Measurements from ENCODE around the gene UBQLN4. TPM values are rescaled to one million over a fixed set of nuclear protein-coding genes. Genes with fewer than 3 reads are reported as not detected.
"Not testable (repeated sequence)": the region's sequence is repeated elsewhere in the genome, so short reads cannot be mapped to it uniquely, and the experiment has no call there.

UBQLN4 gene
- total RNA-seq, 1 donor from 2014 or later, result 36.4 TPM

DNA sequence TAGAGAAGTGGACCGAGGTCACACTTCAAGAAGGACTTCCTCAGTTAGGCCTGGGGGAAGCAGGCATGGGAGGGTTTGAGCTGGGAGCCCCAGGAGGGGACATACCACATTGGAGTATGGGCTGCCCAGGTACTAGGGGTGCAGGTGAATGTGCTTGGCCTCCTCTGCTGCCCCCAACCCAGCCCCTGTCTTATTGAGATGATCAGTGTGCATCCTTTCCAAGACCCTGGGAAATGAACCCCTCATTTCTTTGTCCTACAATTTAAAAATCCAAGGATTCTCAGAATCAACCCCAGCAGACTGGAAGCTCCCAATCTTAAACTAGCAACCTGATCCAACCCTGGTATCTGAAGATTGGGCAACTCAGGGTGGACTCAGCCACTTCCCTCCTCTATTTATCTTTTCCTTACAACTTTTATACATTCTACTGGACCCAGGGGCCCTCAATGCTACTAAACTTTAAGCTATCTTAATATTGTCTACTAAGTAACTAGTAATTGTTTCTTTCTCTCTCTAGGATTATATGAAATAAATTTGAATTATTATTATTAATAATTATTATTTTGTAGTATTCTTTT lies 19.6 kb upstream of the UBQLN4 start:
- TF ChIP-seq, protein P1, sequence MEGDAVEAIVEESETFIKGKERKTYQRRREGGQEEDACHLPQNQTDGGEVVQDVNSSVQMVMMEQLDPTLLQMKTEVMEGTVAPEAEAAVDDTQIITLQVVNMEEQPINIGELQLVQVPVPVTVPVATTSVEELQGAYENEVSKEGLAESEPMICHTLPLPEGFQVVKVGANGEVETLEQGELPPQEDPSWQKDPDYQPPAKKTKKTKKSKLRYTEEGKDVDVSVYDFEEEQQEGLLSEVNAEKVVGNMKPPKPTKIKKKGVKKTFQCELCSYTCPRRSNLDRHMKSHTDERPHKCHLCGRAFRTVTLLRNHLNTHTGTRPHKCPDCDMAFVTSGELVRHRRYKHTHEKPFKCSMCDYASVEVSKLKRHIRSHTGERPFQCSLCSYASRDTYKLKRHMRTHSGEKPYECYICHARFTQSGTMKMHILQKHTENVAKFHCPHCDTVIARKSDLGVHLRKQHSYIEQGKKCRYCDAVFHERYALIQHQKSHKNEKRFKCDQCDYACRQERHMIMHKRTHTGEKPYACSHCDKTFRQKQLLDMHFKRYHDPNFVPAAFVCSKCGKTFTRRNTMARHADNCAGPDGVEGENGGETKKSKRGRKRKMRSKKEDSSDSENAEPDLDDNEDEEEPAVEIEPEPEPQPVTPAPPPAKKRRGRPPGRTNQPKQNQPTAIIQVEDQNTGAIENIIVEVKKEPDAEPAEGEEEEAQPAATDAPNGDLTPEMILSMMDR (IDR thresholded peaks at IDR 0.05), result no peak
- Mint-ChIP-seq H3K9me3 (ENCODE audit: unreplicated experiment) (no peaks in the 10 kb centered on the region), H3K4me3 (ENCODE audit: unreplicated experiment) (no peak overlapping the region), H3K27me3 (ENCODE audit: unreplicated experiment) (no peaks in the 10 kb centered on the region), H3K27ac (ENCODE audit: unreplicated experiment) (no peak overlapping the region), H3K36me3 (ENCODE audit: unreplicated experiment) (peaks cover 18% of the 10 kb centered on the region), H3K4me1 (ENCODE audit: unreplicated experiment) (peaks cover 33% of the 10 kb centered on the region)
- no peak for DNase-seq (ENCODE audit: extremely low spot score, unreplicated experiment)

DNA sequence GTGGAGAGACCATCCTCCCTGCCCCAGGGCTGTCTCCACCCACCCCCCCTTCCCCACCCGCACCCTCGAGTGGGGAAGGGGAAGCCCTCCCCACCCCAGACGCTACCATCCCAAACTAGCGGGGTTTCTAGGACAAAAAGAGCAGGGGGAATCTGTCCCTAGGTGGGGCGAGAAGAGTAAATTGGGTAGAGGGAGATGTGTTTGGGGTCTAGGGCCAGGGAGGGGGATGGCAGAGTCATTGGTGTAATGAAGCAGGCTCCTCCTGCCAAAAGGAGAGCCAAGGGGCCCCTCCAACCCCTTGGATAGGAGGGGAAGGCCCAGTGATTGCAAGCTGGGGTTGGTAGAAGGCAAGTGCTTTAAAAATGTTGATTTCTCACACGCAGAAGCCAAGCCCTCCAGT lies 18.7 kb upstream of the UBQLN4 start:
- Mint-ChIP-seq H3K4me3 (ENCODE audit: unreplicated experiment) (no peak overlapping the region), H3K27ac (ENCODE audit: unreplicated experiment) (no peak overlapping the region), H3K4me1 (ENCODE audit: unreplicated experiment) (peaks cover 24% of the 10 kb centered on the region), H3K27me3 (ENCODE audit: unreplicated experiment) (no peaks in the 10 kb centered on the region), H3K9me3 (ENCODE audit: unreplicated experiment) (no peaks in the 10 kb centered on the region), H3K36me3 (ENCODE audit: unreplicated experiment) (peaks cover 17% of the 10 kb centered on the region)
- no peak for DNase-seq (ENCODE audit: extremely low spot score, unreplicated experiment)
- TF ChIP-seq, protein P1 (IDR thresholded peaks at IDR 0.05), result no peak

DNA sequence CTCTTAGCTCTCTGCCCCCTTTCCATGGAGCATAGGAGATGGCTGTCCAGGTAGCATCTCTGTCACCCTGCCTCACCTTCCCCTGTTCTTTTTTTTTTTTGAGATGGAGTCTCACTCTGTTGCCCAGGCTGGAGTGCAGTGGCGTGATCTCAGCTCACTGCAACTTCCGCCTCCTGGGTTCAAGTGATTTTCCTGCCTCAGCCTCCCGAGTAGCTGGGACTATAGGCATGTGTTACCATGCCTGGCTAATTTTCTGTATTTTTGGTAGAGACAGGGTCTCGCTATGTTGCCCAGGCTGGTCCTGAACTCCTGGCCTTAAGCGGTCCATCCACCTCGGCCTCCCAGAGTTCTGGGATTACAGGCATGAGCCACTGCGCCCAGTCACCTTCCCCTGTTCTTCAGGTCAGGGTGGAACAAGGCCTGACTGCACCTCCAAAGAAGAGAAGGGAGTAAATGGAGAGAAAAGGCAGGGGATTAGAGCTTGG lies 17.8 kb upstream of the UBQLN4 start:
- H3K36me3 Mint-ChIP-seq (ENCODE audit: unreplicated experiment), result peaks cover 13% of the 10 kb centered on the region
- not testable (repeated sequence) for H3K27me3 Mint-ChIP-seq (ENCODE audit: unreplicated experiment); H3K27ac Mint-ChIP-seq (ENCODE audit: unreplicated experiment); H3K4me3 Mint-ChIP-seq (ENCODE audit: unreplicated experiment); H3K9me3 Mint-ChIP-seq (ENCODE audit: unreplicated experiment); DNase-seq (ENCODE audit: extremely low spot score, unreplicated experiment)
- peaks cover 16% of the 10 kb centered on the region for H3K4me1 Mint-ChIP-seq (ENCODE audit: unreplicated experiment)

DNA sequence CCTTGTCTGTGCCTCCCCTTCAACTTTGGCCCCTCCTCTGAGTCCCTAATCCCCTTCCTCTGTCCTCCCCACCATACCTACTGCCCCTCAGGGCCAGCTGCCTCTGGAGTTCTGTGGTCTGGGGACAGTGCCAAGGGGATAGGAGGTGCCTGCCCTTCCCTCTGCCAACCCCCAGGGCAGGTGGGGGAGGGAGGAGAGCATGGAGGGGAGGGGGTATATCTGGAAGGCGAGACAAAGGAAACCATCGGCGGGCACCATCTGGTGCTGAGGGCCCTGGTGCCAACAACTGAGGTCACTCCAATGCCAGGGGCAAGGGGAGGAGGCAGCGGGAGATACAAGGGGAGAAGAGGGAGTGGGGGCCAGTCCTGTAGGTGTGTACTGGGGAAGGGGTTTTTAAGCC lies 16.9 kb upstream of the UBQLN4 start:
- Mint-ChIP-seq H3K36me3 (ENCODE audit: unreplicated experiment) (peaks cover 12% of the 10 kb centered on the region), H3K4me1 (ENCODE audit: unreplicated experiment) (peaks cover 9% of the 10 kb centered on the region), H3K27me3 (ENCODE audit: unreplicated experiment) (no peaks in the 10 kb centered on the region), H3K27ac (ENCODE audit: unreplicated experiment) (no peak overlapping the region), H3K9me3 (ENCODE audit: unreplicated experiment) (no peaks in the 10 kb centered on the region), H3K4me3 (ENCODE audit: unreplicated experiment) (no peak overlapping the region)
- TF ChIP-seq, protein P1 (IDR thresholded peaks at IDR 0.05), result no peak
- DNase-seq (ENCODE audit: extremely low spot score, unreplicated experiment), result no peak

DNA sequence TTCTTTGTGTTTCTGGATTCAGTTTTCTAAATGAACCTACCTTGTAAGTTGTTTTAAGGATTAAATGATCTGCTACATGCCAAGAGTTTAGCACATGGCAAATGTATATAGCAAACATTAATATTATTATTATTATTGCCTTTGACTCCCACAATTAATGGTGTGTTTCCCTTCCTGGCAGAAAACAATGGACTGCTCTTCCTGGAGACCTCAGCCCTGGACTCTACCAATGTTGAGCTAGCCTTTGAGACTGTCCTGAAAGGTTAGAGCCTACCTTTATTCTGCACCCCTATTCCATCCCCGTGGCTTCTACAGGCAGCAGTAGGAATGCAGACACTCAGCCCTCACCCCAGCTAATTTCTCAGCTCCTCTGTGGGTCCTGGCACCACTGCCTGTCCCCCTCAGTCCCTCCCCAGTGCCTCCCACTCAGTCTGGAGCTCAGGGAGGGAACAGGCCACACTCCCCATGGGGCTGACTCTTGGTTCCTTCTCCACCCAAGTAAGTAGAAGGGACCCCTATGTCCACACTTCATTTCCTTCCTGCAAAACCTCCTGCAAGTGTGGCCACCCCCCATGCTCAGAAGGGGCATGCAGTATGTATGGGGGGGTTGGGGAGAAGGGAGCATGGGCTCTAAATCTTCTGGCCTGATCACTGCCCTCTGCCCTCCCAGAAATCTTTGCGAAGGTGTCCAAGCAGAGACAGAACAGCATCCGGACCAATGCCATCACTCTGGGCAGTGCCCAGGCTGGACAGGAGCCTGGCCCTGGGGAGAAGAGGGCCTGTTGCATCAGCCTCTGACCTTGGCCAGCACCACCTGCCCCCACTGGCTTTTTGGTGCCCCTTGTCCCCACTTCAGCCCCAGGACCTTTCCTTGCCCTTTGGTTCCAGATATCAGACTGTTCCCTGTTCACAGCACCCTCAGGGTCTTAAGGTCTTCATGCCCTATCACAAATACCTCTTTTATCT lies 16.2 kb upstream of the UBQLN4 start:
- Mint-ChIP-seq H3K27ac (ENCODE audit: unreplicated experiment) (no peak overlapping the region), H3K4me1 (ENCODE audit: unreplicated experiment) (peaks cover 4% of the 10 kb centered on the region), H3K27me3 (ENCODE audit: unreplicated experiment) (no peaks in the 10 kb centered on the region), H3K9me3 (ENCODE audit: unreplicated experiment) (no peaks in the 10 kb centered on the region), H3K4me3 (ENCODE audit: unreplicated experiment) (no peak overlapping the region), H3K36me3 (ENCODE audit: unreplicated experiment) (peaks cover 8% of the 10 kb centered on the region)
- DNase-seq (ENCODE audit: extremely low spot score, unreplicated experiment), result no peak
- TF ChIP-seq, protein P1 (IDR thresholded peaks at IDR 0.05), result no peak
